OCI-LY3 (cell line): ENCODE results near the gene ADD1.

Experiments
- CTCF ChIP-seq: fragments of 200-600, 300-600 bp; sonication (generic); IDR thresholded peaks from 2 replicates; pipeline ENCODE4 v1.5.1; 2014; ENCODE audit warnings: antibody characterized with exemption, low read length, low read depth
- EZH2phosphoT487 ChIP-seq: fragments of 200-600 bp; shearing (Covaris generic); IDR thresholded peaks from 2 replicates; pipeline ENCODE4 v1.6.1; 2018; ENCODE audit warnings: antibody characterized with exemption, mixed run types, low read depth

GRCh38 chr4:2843941-2844584, 419 bp downstream of the ADD1 start:
- TF ChIP-seq CTCF (no peak), EZH2phosphoT487 (no peak)
